IMR-90 (cell line): ENCODE data around the gene IL17RE. TPM values are rescaled to one million over a fixed set of nuclear protein-coding genes. Genes with fewer than 3 reads are reported as not detected.

Experiments
- ATAC-seq: fragments of 200-7000 bp; cut with Tn5 transposase; 2 replicates; pipeline ENCODE4 v1.9.1; 2020; ENCODE audit warnings: low read depth, mild to moderate bottlenecking, moderate library complexity
- BruUV-seq: library from RNA; stranded (reverse); fragments of 400-500 nt; replicated peaks from 2 replicates; lab custom pipeline; 2021; lab: Mats Ljungman, UMichigan
- CTCF ChIA-PET: fragments of 300-600 bp; formaldehyde crosslinking; extraction: SDS; loops from one replicate; lab custom pipeline; 2021; ENCODE audit warnings: antibody characterized with exemption; lab: Yijun Ruan, JAX
- POLR2A ChIA-PET: fragments of 300-600 bp; sonication (Branson Sonifier 250); formaldehyde crosslinking; loops from one replicate; lab custom pipeline; 2022; ENCODE audit warnings: antibody characterized with exemption; ENCODE audit not compliant: unreplicated experiment; lab: Charles Lee
- DNase-seq: peaks from one replicate; pipeline ENCODE4 v3.0.0; 2013
- H2AFZ ChIP-seq: replicated peaks from 2 replicates; pipeline ENCODE3; 2013; ENCODE audit warnings: low read length, mild to moderate bottlenecking; ENCODE audit not compliant: poor library complexity
- H2AK5ac ChIP-seq: 2 replicates; pipeline ENCODE4 v1.6.1; 2013; ENCODE audit warnings: low read depth, low read length, inconsistent platforms
- H2AK9ac ChIP-seq: replicated peaks from 2 replicates; pipeline ENCODE3; 2013; ENCODE audit warnings: mild to moderate bottlenecking, low read depth, low read length, moderate library complexity; ENCODE audit not compliant: poor library complexity
- H2BK120ac ChIP-seq: 2 replicates; pipeline ENCODE4 v1.6.1; 2013; ENCODE audit warnings: low read depth, low read length, inconsistent platforms
- H2BK15ac ChIP-seq: 3 replicates; pipeline ENCODE4 v1.6.1; 2013; ENCODE audit warnings: low read depth, low read length, inconsistent platforms
- H2BK20ac ChIP-seq: 2 replicates; pipeline ENCODE4 v1.6.1; 2013; ENCODE audit warnings: low read depth, mild to moderate bottlenecking, inconsistent platforms, low read length, moderate library complexity
- H2BK5ac ChIP-seq: 2 replicates; pipeline ENCODE4 v1.6.1; 2013; ENCODE audit warnings: mild to moderate bottlenecking, low read depth, low read length, inconsistent platforms; ENCODE audit not compliant: poor library complexity, severe bottlenecking
- H3K14ac ChIP-seq: replicated peaks from 2 replicates; pipeline ENCODE4 v1.6.1; 2013; ENCODE audit warnings: low read depth, low read length, inconsistent platforms
- H3K18ac ChIP-seq: 2 replicates; pipeline ENCODE4 v1.6.1; 2013; ENCODE audit warnings: low read depth, low read length, control low read depth
- H3K23ac ChIP-seq: 2 replicates; pipeline ENCODE4 v1.6.1; 2013; ENCODE audit warnings: low read depth, low read length, inconsistent platforms
- H3K27ac ChIP-seq: 2 replicates; pipeline ENCODE4 v1.5.1; 2013; ENCODE audit warnings: mild to moderate bottlenecking, control low read depth, low read length; ENCODE audit not compliant: insufficient read depth
- H3K27me3 ChIP-seq: 2 replicates; pipeline ENCODE4 v1.6.1; 2013; ENCODE audit warnings: low read length; ENCODE audit not compliant: control insufficient read depth, insufficient read depth
- H3K36me3 ChIP-seq: 2 replicates; pipeline ENCODE4 v1.6.1; 2013; ENCODE audit warnings: low read length, mixed read lengths; ENCODE audit not compliant: control insufficient read depth, insufficient read depth
- H3K4ac ChIP-seq: 2 replicates; pipeline ENCODE4 v1.6.1; 2013; ENCODE audit warnings: low read depth, low read length, inconsistent platforms
- H3K4me1 ChIP-seq: 2 replicates; pipeline ENCODE4 v1.6.1; 2013; ENCODE audit warnings: low read length, mixed read lengths; ENCODE audit not compliant: control insufficient read depth, insufficient read depth
- H3K4me2 ChIP-seq: 2 replicates; pipeline ENCODE4 v1.6.1; 2013; ENCODE audit warnings: low read depth, mild to moderate bottlenecking, control low read depth, low read length, moderate library complexity
- H3K4me3 ChIP-seq: 2 replicates; pipeline ENCODE4 v1.5.1; 2013; ENCODE audit warnings: low read depth, mild to moderate bottlenecking, control low read depth, low read length, moderate library complexity; ENCODE audit not compliant: insufficient read depth
- H3K56ac ChIP-seq: 2 replicates; pipeline ENCODE4 v1.6.1; 2013; ENCODE audit warnings: low read length, inconsistent platforms; ENCODE audit not compliant: insufficient read depth; ENCODE audit errors: extremely low read depth
- H3K79me1 ChIP-seq, 2 experiments: 2 replicates each; pipeline ENCODE4 v1.6.1; 2013; ENCODE audit warnings: low read length in 2 of 2, inconsistent platforms in 1 of 2, low read depth in 1 of 2
- H3K9ac ChIP-seq: 2 replicates; pipeline ENCODE4 v1.6.1; 2013; ENCODE audit warnings: low read depth, low read length, control low read depth
- H3K9me1 ChIP-seq: 2 replicates; pipeline ENCODE4 v1.6.1; 2013; ENCODE audit warnings: low read length, inconsistent platforms; ENCODE audit not compliant: insufficient read depth
- H3K9me3 ChIP-seq: 2 replicates; pipeline ENCODE4 v1.6.1; 2013; ENCODE audit warnings: low read length; ENCODE audit not compliant: control insufficient read depth, insufficient read depth
- H4K20me1 ChIP-seq: 2 replicates; pipeline ENCODE4 v1.6.1; 2013; ENCODE audit warnings: low read length, inconsistent platforms; ENCODE audit not compliant: insufficient read depth
- H4K5ac ChIP-seq: 2 replicates; pipeline ENCODE4 v1.6.1; 2013; ENCODE audit warnings: mild to moderate bottlenecking, low read depth, low read length, control low read depth
- H4K8ac ChIP-seq, 2 experiments: 2 replicates each; pipeline ENCODE4 v1.6.1; 2013; ENCODE audit warnings: low read depth in 2 of 2, low read length in 2 of 2, control low read depth in 1 of 2, inconsistent platforms in 1 of 2
- H4K91ac ChIP-seq: 2 replicates; pipeline ENCODE4 v1.6.1; 2013; ENCODE audit warnings: low read depth, low read length, inconsistent platforms; ENCODE audit not compliant: insufficient read depth
- BHLHE40 ChIP-seq: fragments of 150-350 bp; IDR thresholded peaks from 2 replicates; pipeline ENCODE4 v1.6.1; 2016; ENCODE audit warnings: mild to moderate bottlenecking, low read depth, low read length
- CEBPB ChIP-seq: IDR thresholded peaks from 2 replicates; pipeline ENCODE4 v1.6.1; 2012; ENCODE audit warnings: low read depth, low read length, improper control_type of control experiment
- CHD1 ChIP-seq: IDR thresholded peaks from 2 replicates; pipeline ENCODE4 v1.6.1; 2012; ENCODE audit warnings: low read depth, low read length, improper control_type of control experiment
- CTCF ChIP-seq: conservative IDR thresholded peaks from 2 replicates; pipeline ENCODE4 v1.5.1; 2012; ENCODE audit warnings: mild to moderate bottlenecking, low read depth, low read length, improper control_type of control experiment
- ELK1 ChIP-seq: fragments of 150-350 bp; IDR thresholded peaks from 2 replicates; pipeline ENCODE4 v1.6.1; 2016; ENCODE audit warnings: low read depth, mild to moderate bottlenecking, low read length, moderate library complexity, borderline replicate concordance
- MAFK ChIP-seq: IDR thresholded peaks from 2 replicates; pipeline ENCODE4 v1.6.1; 2012; ENCODE audit warnings: low read depth, low read length, improper control_type of control experiment
- NFE2L2 ChIP-seq: fragments of 150-350 bp; IDR thresholded peaks from 2 replicates; pipeline ENCODE4 v1.6.1; 2016; ENCODE audit warnings: low read depth, mild to moderate bottlenecking, low read length
- RAD21 ChIP-seq: IDR thresholded peaks from 2 replicates; pipeline ENCODE4 v1.6.1; 2012; ENCODE audit warnings: low read length, improper control_type of control experiment
- RCOR1 ChIP-seq: IDR thresholded peaks from 2 replicates; pipeline ENCODE4 v1.6.1; 2012; ENCODE audit warnings: mild to moderate bottlenecking, low read length, improper control_type of control experiment; ENCODE audit not compliant: insufficient replicate concordance
- RFX5 ChIP-seq: IDR thresholded peaks from 2 replicates; pipeline ENCODE4 v1.8.0; 2012; ENCODE audit warnings: low read depth, mild to moderate bottlenecking, low read length, moderate library complexity
- SMC3 ChIP-seq: fragments of 150-350 bp; IDR thresholded peaks from 2 replicates; pipeline ENCODE4 v1.6.1; 2016; ENCODE audit warnings: low read depth, mild to moderate bottlenecking, antibody characterized with exemption, low read length, moderate library complexity
- WGBS, 2 experiments: methylation state at CpG; one replicate each; pipeline versions ENCODE4 v1.1.5 to v1.1.7; 2013; ENCODE audit warnings: missing lambda C conversion rate in 2 of 2; ENCODE audit not compliant: insufficient read length in 1 of 2; ENCODE audit errors: extremely low coverage in 2 of 2; 5-methylcytosine and 5-hydroxymethylcytosine counted together
- dilution Hi-C: fragments of 300-500 bp; cut with HindIII; formaldehyde crosslinking; loops from one replicate; pipeline ENCODE4 v1.14.3; 2018; ENCODE audit warnings: low sequenced_read_pairs; ENCODE audit not compliant: unreplicated experiment
- in situ Hi-C: fragments of 300-500 bp; cut with MboI; formaldehyde crosslinking; loops from 3 replicates; pipeline ENCODE4 v1.14.3; 2019; ENCODE audit warnings: low sequenced_read_pairs, inconsistent platforms, mixed read lengths
- intact Hi-C: fragments of 100-400 bp; cut with micrococcal nuclease; formaldehyde crosslinking; loops from 2 replicates; pipeline ENCODE4 v1.10.0; 2022
- polyA plus RNA-seq, 3 experiments: library from polyadenylated mRNA; depleted of rRNA; stranded (reverse); fragments of >200 nt; gene quantifications; 2 replicates each; pipeline ENCODE4 v1.2.3, GENCODE V29; 2012; ENCODE audit warnings: low replicate concordance in 1 of 3
- total RNA-seq: library from RNA; depleted of rRNA; stranded (reverse); fragments of >200 nt; gene quantifications from 2 replicates; pipeline ENCODE4 v1.2.3, GENCODE V29; 2012

Gene IL17RE
- total and polyA plus RNA-seq, 2 of the 4 experiments (the other 2 are of a cell fraction), result 0.90 to 7.2 TPM

GRCh38 chr3:9901967-9902366 lies 681 bp upstream of the IL17RE start:
- H4K8ac ChIP-seq, result peak overlapping the region; percentile 57 to 88; a peak in 3 of 4 replicates
- no peaks in the 10 kb centered on the region for H3K36me3 ChIP-seq
- H3K4ac ChIP-seq, result 0 out of 2 replicates have a peak overlapping the region, but pooled peaks have one; percentile 46
- ATAC-seq (no peak), DNase-seq (no peak)
- H2AK9ac ChIP-seq, result peak overlapping the region; percentile 77
- BruUV-seq, result no TSS peak
- H3K27me3 ChIP-seq, result no peaks in the 10 kb centered on the region
- no peak overlapping the region for H3K56ac ChIP-seq
- WGBS, 2 experiments, result 94% methylated on average over 3 of the region's 5 CpGs; no CpG with 5 or more reads in 1 of the 2 experiments
- in situ Hi-C loops, result no loop called here
- TF ChIP-seq SMC3 (no peak), CTCF (no peak), BHLHE40 (no peak), ELK1 (no peak), NFE2L2 (no peak), MAFK (no peak), CHD1 (no peak), RAD21 (no peak), RFX5 (no peak), CEBPB (no peak), RCOR1 (no peak)
- H2AK5ac ChIP-seq, result no peak overlapping the region; the same call in 1 of the 2 replicates
- peaks cover 23% of the 10 kb centered on the region for H3K9me1 ChIP-seq
- H3K9me3 ChIP-seq, result no peaks in the 10 kb centered on the region
- peak overlapping the region; percentile 90 for H2AFZ ChIP-seq
- no peak overlapping the region for H3K27ac ChIP-seq
- H3K14ac ChIP-seq, result no peak overlapping the region
- no peak overlapping the region; the same call in 1 of the 2 replicates for H4K91ac ChIP-seq
- ChIA-PET POLR2A (no interaction called here), CTCF (no interaction called here)
- no peak overlapping the region for H3K4me2 ChIP-seq
- H4K20me1 ChIP-seq, result peaks cover 2% of the 10 kb centered on the region; the same call in 1 of the 2 replicates
- 0 out of 2 replicates have a peak overlapping the region, but pooled peaks have one; percentile 2 for H2BK120ac ChIP-seq
- H3K18ac ChIP-seq, result no peak overlapping the region
- no peak overlapping the region for H3K23ac ChIP-seq
- intact Hi-C loops, result no loop called here
- H4K5ac ChIP-seq, result no peak overlapping the region
- H3K9ac ChIP-seq, result no peak overlapping the region
- H3K4me3 ChIP-seq, result no peak overlapping the region
- peaks cover 11% of the 10 kb centered on the region for H3K4me1 ChIP-seq
- no peak overlapping the region for H2BK20ac ChIP-seq
- dilution Hi-C loops, result no loop called here
- H2BK15ac ChIP-seq, result no peak overlapping the region
- peaks cover 0 to 31% of the 10 kb centered on the region in 2 experiments; a peak in 2 of 4 replicates for H3K79me1 ChIP-seq
- no peak overlapping the region for H2BK5ac ChIP-seq
